D721Med (cell line): ENCODE data around the gene ABL2.
"Not testable (repeated sequence)": the region's sequence is repeated elsewhere in the genome, so short reads cannot be mapped to it uniquely, and the experiment has no call there.

Source experiments
- DNase-seq: peaks from one replicate; pipeline ENCODE4 v3.0.0; 2011; ENCODE audit warnings: low spot score; ENCODE audit not compliant: insufficient read length
- FAIRE-seq: peaks from 2 replicates; lab custom pipeline; 2011; peaks lifted over from hg19 to GRCh38; lab: Jason Lieb, UNC
- TF ChIP-seq, protein P1 (sequence below): IDR thresholded peaks from 2 replicates; pipeline ENCODE4 v1.5.1; 2012; ENCODE audit warnings: mild to moderate bottlenecking, control low read depth; ENCODE audit not compliant: insufficient read depth; ENCODE audit errors: missing control alignments

Gene ABL2

DNA sequence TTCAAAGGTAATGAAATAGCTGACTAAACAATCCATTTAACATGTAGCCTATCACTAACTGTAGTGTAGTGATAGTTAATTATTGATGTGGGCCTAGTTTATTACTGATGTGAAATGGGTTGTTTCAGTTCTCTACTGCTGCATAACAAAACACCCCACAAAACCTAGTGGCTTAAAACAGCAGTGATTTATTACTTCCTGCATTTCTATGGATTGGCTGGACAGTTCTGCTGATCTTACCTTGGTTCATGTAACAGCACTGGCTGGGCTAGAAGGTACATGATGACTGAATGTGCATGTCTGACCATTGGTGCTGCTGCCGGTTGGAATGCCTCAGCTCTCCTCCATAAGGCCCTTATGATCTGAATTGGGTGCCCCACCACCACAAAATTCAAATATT lies 5.4 kb upstream of the ABL2 start:
- no peak for DNase-seq
- FAIRE-seq, result no peak
- TF ChIP-seq, protein P1, sequence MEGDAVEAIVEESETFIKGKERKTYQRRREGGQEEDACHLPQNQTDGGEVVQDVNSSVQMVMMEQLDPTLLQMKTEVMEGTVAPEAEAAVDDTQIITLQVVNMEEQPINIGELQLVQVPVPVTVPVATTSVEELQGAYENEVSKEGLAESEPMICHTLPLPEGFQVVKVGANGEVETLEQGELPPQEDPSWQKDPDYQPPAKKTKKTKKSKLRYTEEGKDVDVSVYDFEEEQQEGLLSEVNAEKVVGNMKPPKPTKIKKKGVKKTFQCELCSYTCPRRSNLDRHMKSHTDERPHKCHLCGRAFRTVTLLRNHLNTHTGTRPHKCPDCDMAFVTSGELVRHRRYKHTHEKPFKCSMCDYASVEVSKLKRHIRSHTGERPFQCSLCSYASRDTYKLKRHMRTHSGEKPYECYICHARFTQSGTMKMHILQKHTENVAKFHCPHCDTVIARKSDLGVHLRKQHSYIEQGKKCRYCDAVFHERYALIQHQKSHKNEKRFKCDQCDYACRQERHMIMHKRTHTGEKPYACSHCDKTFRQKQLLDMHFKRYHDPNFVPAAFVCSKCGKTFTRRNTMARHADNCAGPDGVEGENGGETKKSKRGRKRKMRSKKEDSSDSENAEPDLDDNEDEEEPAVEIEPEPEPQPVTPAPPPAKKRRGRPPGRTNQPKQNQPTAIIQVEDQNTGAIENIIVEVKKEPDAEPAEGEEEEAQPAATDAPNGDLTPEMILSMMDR, result no peak

DNA sequence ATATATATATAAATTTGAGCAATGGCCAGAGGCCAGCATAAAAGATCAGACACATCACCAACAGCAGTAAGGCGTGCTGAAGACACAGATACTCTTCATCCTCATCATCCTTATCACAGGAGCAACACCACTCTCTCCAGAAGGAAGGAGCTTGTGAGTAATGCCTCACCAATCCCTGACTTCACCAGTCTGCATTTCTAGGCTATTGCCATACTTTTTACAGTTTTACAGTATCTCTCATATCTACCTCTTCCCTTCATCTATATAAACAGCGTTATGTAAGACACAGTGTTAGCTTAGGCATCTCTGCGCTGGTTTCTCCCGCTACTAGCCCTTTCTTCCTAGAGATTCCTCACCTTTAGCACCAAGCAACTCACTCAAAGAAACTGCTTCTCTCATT lies 2.4 kb upstream of the ABL2 start:
- no peak for FAIRE-seq
- no peak for DNase-seq
- TF ChIP-seq, protein P1, result no peak

DNA sequence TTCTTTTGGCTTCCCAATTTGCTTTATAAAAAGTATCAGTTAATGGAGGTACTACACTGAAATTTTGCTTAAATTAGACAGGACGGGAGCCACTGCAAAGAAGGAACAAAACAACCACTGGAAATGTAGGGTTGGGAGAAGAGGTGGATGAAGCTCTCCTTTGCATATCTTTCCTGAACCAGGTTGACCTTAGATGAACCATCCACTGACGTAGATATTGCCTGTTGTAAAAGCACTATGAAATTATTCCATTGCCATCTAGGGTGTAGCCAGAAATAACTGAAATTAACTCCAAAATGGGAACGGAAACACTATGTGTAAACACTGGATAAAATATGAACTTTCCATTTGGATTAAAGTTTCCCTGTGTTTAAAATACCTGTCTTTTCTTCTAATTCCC lies 1.2 kb upstream of the ABL2 start:
- no peak for DNase-seq
- TF ChIP-seq, protein P1, result no peak

DNA sequence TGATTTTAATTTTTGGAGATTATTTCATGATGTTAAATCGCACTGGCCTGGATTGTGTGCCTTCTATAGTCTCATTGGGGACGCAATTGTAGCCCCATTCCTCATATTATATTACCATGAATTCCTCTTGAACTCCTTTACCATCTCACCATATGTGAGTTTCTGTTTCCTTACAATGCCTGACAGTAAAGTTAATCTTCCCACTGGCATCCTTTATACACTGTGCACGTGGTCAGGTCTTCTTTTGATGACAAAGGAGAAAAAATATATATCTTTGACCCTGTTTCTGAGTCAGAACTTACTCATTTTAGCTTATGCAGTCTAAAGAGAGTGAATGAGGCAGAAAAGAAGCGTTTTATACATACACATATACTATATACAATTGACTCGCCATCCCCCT lies 774 bp upstream of the ABL2 start:
- TF ChIP-seq, protein P1, result no peak
- no peak for DNase-seq
- FAIRE-seq, result no peak

More for the DNA sequence above, 1.2 kb upstream of the ABL2 start:
- FAIRE-seq, result no peak

DNA sequence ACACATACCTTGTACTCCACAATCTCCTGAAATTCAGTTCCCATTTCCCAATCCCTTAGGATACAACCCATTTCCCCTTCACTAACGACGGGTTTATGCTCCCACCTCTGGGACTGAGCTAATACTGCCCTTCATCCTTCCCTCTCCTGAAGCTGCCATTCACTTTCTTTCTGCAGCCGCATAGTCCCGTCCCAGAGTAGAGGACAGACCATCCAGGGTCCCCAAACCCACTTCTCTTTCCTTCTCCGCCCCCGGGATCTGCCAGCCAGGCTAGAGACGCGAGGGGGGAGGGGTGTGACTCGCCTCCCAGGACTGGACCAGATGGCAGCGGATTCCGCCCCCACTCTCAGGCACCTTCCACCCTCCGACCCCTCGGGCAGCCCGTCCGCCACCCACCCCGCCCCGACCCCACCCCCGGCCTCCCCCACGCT lies 679 bp downstream of the ABL2 start:
- TF ChIP-seq, protein P1, result no peak
- DNase-seq, result peak; percentile 27
- FAIRE-seq, result no peak

DNA sequence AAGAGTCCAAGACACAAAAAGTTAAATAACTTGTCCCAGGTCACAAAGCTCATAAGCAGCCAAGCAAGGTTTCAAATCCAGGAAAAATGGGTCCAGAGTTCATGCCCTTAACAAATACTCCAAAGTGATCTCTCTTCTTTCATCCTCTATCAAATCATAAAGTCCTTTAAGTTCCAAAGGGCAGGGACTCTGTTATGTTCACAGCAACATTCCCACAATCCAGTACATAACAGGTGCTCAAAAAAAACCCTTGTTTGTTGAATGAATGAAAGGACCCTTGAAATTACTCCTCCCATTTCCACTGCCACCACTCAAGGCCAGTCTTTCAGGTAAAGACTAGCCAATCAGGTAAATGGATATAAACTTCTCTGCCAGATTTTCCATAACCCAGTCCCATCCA lies 2.7 kb downstream of the ABL2 start:
- TF ChIP-seq, protein P1, result no peak

DNA sequence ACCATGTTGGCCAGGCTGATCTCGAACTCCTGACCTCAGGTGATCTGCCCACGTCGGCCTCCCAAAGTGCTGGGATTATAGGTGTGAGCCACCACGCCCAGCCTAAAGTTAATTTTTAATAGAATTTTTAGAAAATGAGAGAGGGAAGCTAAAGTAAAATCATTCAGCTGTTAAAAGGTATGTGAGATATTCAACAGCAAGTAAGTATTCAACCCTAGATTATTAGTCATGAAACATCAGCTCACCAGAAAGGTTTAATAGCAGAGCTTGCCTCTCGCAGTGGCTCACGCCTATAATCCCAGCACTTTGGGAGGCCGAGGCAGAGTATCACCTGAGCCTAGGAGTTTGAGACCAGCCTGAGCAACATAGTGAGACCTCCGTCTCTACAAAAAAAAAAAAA lies 5.0 kb downstream of the ABL2 start:
- FAIRE-seq, DNase-seq: not testable (repeated sequence)

More for the DNA sequence above, 2.7 kb downstream of the ABL2 start:
- DNase-seq (no peak), FAIRE-seq (no peak)

DNA sequence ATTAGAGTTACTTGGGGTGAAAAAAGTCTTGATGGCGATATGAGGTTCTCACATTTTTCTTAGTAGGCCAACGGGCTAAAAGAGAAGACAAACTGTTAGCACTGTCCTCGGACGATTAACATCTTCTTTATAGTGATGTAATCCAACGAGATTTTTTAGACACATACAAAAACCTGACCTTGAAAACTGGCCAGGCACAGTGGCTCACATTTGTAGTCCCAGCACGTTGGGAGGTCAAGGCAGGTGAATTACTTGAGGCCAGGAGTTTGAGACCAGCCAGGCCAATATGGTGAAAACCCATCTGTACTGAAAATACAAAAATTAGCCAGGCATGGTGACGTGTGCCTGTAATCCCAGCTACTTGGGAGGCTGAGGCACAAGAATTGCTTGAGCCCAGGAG lies 8.4 kb downstream of the ABL2 start:
- DNase-seq, FAIRE-seq: not testable (repeated sequence)
